Measurements from ENCODE around the gene THG1L. TPM values are rescaled to one million over a fixed set of nuclear protein-coding genes. Genes with fewer than 3 reads are reported as not detected.

The THG1L gene
- total RNA-seq, 6 donors from 2014 or later, result 2.1 to 12.6 (median 9.1) TPM

DNA sequence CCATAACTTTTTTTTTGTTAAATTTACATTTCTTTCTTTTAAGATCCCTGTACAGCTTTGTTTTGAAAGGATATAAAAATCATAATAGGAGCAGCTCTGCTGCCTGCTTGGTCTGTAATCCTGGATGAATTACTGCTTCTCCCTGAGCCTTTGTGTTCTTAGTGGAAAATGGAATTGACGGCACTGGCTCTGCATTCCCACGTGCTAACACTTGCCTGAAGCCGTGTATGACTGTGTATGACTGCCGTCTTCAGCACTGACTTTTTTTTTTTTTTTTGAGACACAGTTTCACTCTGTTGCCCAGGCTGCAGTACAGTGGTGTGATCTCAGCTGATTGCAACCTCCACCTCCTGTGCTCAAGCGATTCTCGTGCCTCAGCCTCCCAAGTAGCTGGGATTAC, 4.8 kb downstream of the THG1L start:
- H3K4me3 ChIP-seq, result no peak overlapping the region
- no peak for TF ChIP-seq EP300 (IDR thresholded peaks at IDR 0.05)
- TF ChIP-seq POLR2AphosphoS5 (IDR thresholded peaks at IDR 0.05), result no peak
- TF ChIP-seq, protein P1, sequence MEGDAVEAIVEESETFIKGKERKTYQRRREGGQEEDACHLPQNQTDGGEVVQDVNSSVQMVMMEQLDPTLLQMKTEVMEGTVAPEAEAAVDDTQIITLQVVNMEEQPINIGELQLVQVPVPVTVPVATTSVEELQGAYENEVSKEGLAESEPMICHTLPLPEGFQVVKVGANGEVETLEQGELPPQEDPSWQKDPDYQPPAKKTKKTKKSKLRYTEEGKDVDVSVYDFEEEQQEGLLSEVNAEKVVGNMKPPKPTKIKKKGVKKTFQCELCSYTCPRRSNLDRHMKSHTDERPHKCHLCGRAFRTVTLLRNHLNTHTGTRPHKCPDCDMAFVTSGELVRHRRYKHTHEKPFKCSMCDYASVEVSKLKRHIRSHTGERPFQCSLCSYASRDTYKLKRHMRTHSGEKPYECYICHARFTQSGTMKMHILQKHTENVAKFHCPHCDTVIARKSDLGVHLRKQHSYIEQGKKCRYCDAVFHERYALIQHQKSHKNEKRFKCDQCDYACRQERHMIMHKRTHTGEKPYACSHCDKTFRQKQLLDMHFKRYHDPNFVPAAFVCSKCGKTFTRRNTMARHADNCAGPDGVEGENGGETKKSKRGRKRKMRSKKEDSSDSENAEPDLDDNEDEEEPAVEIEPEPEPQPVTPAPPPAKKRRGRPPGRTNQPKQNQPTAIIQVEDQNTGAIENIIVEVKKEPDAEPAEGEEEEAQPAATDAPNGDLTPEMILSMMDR (IDR thresholded peaks at IDR 0.05), result no peak
- TF ChIP-seq POLR2A (IDR thresholded peaks at IDR 0.05), result no peak
- H3K9me3 ChIP-seq, result no peaks in the 10 kb centered on the region
- peaks cover 0 to 6% (median 5%) of the 10 kb centered on the region in 4 donors for H3K4me1 ChIP-seq
- ATAC-seq (ENCODE audit: low FRiP score in 2 of 2) (no peak), DNase-seq (no peak)
- no peak overlapping the region for H3K27ac ChIP-seq
- H3K36me3 ChIP-seq, result peaks cover 5 to 56% (median 19%) of the 10 kb centered on the region in 4 donors
- no peaks in the 10 kb centered on the region for H3K27me3 ChIP-seq
- WGBS, 2 donors, result 91 to 93% methylated on average over 6 of the region's 6 CpGs

DNA sequence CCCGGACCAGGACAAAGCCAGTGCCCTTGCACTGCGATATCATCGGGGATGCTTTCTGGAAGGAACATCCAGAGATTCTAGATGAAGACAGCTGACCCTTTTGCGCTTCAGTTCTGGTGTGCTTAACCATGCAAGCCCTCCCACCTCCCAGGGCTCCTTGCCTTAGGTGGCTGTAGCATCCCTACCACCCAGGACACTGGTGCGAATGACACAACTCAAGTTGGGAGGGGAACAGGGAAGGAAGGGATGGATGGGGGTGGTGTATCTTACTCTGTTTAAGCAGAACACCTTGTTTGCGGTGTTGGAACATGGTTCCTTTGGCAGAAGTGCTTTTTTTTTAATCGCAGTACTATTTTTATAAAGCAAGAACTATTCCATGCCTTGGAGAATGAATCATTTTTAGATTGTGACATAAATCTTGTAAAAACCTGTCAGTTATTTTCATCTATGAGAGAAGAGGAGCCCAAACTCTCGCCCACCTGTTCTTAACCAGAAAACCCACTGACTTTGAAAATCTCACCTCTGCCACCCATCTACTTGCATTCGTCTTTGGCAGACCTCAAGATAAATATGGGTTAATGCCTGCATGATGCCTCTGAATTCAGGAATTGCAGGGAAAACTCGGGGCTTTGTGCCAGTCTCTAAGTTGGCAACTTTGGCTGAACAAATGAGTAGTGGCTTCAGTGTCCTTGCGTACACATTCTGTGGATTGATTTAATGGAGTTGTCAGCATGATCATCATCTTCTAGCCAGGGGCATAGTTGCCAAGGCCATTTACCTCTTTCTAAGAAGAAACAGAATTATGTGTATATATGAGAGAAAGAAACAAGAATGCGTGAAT, 8.4 kb downstream of the THG1L start:
- no peaks in the 10 kb centered on the region for H3K9me3 ChIP-seq
- no peak overlapping the region for H3K27ac ChIP-seq
- H3K36me3 ChIP-seq, result peaks cover 5 to 45% (median 17%) of the 10 kb centered on the region in 4 donors
- TF ChIP-seq POLR2AphosphoS5 (IDR thresholded peaks at IDR 0.05) (no peak), POLR2A (IDR thresholded peaks at IDR 0.05) (no peak), EP300 (IDR thresholded peaks at IDR 0.05) (no peak)
- TF ChIP-seq, protein P1 (IDR thresholded peaks at IDR 0.05), result no peak
- ATAC-seq (ENCODE audit: low FRiP score in 2 of 2) (no peak), DNase-seq (no peak)
- peaks cover 8 to 13% (median 10%) of the 10 kb centered on the region in 4 donors for H3K4me1 ChIP-seq
- H3K4me3 ChIP-seq, result no peak overlapping the region
- H3K27me3 ChIP-seq, result no peaks in the 10 kb centered on the region
- 91% methylated on average over 12 of the region's 12 CpGs for WGBS, 2 donors

DNA sequence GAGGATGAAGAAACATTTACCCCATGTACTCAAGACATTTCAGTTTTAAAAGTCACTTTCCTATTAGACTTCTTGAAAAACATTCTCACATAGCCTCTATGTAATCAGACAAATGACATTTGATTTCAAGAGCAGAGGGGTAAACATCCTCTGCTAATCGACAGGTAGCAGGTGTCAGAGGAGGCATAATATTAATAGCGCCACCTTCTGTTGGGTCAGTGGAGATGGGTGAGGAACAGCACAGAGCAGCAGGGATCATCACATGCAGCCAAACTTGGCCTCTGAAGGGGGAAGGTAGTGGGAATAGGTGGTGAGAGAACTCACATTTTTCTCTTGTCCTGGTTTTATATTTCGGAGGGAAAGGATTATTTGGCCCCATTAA, 9.0 kb downstream of the THG1L start:
- DNase-seq, result no peak
- no peak overlapping the region for H3K4me3 ChIP-seq
- TF ChIP-seq, protein P1 (IDR thresholded peaks at IDR 0.05), result peak in 1 of 6 experiments; percentile 18
- no peak for TF ChIP-seq EP300 (IDR thresholded peaks at IDR 0.05)
- peaks cover 13 to 19% (median 15%) of the 10 kb centered on the region in 4 donors for H3K4me1 ChIP-seq
- 54 to 58% methylated on average over 3 of the region's 3 CpGs for WGBS, 2 donors
- H3K27ac ChIP-seq, result no peak overlapping the region
- H3K36me3 ChIP-seq, result peaks cover 4 to 39% (median 15%) of the 10 kb centered on the region in 4 donors
- no peak for ATAC-seq (ENCODE audit: low FRiP score in 2 of 2)
- H3K27me3 ChIP-seq, result no peaks in the 10 kb centered on the region
- no peaks in the 10 kb centered on the region for H3K9me3 ChIP-seq

DNA sequence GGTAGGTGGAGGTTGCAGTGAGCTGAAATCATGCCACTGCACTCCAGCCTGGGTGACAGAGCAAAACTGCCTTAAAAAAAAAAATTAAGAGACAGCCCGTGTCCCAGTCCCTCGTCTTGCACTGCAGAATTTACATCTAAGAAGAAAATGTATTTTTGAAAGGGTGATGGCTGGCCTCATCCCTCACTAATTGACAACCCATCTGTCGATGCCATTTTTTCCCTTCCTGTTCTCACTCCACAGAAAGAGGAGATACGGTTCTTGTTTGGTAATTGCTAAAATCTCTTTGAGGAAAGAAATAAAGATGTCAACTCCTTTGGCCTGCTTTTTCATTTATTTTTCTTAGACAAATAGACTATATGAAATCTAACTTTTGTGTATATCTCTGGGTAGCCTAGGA, 9.9 kb downstream of the THG1L start:
- DNase-seq, result no peak
- Histone ChIP-seq H3K27me3 (no peaks in the 10 kb centered on the region), H3K4me3 (no peak overlapping the region), H3K9me3 (no peaks in the 10 kb centered on the region), H3K27ac (no peak overlapping the region), H3K36me3 (peaks cover 0 to 31% (median 10%) of the 10 kb centered on the region in 4 donors), H3K4me1 (peaks cover 13 to 19% (median 16%) of the 10 kb centered on the region in 4 donors)
- TF ChIP-seq EP300 (IDR thresholded peaks at IDR 0.05) (no peak), POLR2A (IDR thresholded peaks at IDR 0.05) (no peak), POLR2AphosphoS5 (IDR thresholded peaks at IDR 0.05) (no peak)
- TF ChIP-seq, protein P1 (IDR thresholded peaks at IDR 0.05), result no peak
- ATAC-seq (ENCODE audit: low FRiP score in 2 of 2), result no peak
- 77 to 81% methylated on average over 4 of the region's 4 CpGs for WGBS, 2 donors

Data from upper lobe of left lung (tissue), 6 donors.